Left lung (tissue), 10 donors: ENCODE measurements around the gene UCP3. TPM values are rescaled to one million over a fixed set of nuclear protein-coding genes. Genes with fewer than 3 reads are reported as not detected.

Experiments
- ATAC-seq: fragments of 200-7000 bp; cut with Tn5 transposase; one replicate; pipeline ENCODE4 v1.9.1; 2020; ENCODE audit warnings: moderate library complexity
- DNase-seq, 4 donors: peaks; one replicate each; pipeline ENCODE4 v3.0.0-alpha.2; 2013 to 2020
- H3K27ac ChIP-seq, 2 donors: fragments of 200-600 bp; sonication (generic) in 1 of 2; one replicate each; pipeline versions ENCODE4 v1.5.0 to v1.8.0; 2020 to 2021
- H3K27me3 ChIP-seq, 2 donors: fragments of 200-600 bp; sonication (generic) in 1 of 2; one replicate each; pipeline versions ENCODE4 v1.5.0 to v1.8.0; 2020 to 2021
- H3K36me3 ChIP-seq, 2 donors: fragments of 200-600 bp; sonication (generic) in 1 of 2; one replicate each; pipeline versions ENCODE4 v1.5.0 to v1.8.0; 2020 to 2021
- H3K4me1 ChIP-seq, 2 donors: fragments of 200-600 bp; one replicate each; pipeline ENCODE4 v1.8.0; 2021
- H3K4me3 ChIP-seq, 2 donors: fragments of 200-600 bp; sonication (generic) in 1 of 2; one replicate each; pipeline versions ENCODE4 v1.5.0 to v1.8.0; 2020 to 2021; ENCODE audit warnings: mild to moderate bottlenecking in 1 of 2
- H3K9me3 ChIP-seq, 2 donors: fragments of 200-600 bp; sonication (generic) in 1 of 2; one replicate each; pipeline versions ENCODE4 v1.5.0 to v1.8.0; 2020 to 2021
- intact Hi-C, 2 donors: fragments of 100-400 bp; cut with DNase I; formaldehyde crosslinking; loops; one replicate each; pipeline versions ENCODE4 v1.11.2 to v1.14.2; 2022
- polyA plus RNA-seq, 6 donors: library from polyadenylated mRNA; unstranded; fragments of 120-200 nt; gene quantifications; one replicate each; pipeline ENCODE4 v1.2.1, GENCODE V29; 2013; ENCODE audit not compliant: insufficient read length in 6 of 6
- total RNA-seq, 2 donors: library from RNA; stranded (reverse); fragmentation: NEBNext Ultra II Directional; extraction: Animal tissue kit (Norgen Biotek cat#: 25700); gene quantifications; one replicate each; pipeline ENCODE4 v1.2.1, GENCODE V29; 2021
- TF ChIP-seq, protein P1 (sequence below), 2 donors: fragments of 200-600 bp; sonication (generic) in 1 of 2; IDR thresholded peaks; one replicate each; pipeline versions ENCODE4 v1.5.0 to v1.8.0; 2021; ENCODE audit warnings: antibody characterized with exemption in 2 of 2
- donor health status: DM: no; HTN: yes; CAD: no.
- donor health status: DM: no; HTN: no; CAD: no.

Gene UCP3
- total and polyA plus RNA-seq, 8 donors, result 1.0 to 5.2 (median 3.6) TPM

DNA sequence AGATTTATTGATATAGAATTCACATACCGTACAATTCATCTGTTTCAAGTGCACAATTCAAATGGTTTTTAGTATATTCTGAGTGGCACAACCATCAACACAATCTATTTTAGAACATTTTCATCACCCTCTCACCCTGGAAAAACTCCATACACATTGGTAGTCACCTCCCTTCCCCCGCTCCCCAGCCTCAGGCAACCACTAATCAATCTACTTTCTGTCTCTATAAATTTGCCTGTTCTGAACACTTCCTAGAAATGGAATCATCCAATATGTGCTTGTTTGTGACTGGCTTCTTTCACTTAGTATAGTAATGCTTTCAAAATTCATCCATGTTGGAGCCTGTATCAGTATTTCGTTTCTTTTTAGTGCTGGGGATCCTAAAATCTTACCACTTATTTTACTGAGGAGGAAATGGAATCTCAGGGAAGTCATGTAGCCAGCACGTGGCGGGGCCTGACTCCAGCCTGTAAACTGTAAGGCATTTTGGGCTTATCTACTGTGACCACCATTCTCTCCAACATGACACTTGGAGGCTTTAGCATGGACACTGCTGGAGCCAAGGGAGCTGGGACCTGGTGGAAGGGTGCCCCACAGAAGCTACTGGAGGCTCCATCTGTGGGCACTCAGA lies 905 bp upstream of the UCP3 start:
- ATAC-seq (no peak), DNase-seq (no peak)
- no peaks in the 10 kb centered on the region for H3K9me3 ChIP-seq
- no peaks in the 10 kb centered on the region for H3K27me3 ChIP-seq
- H3K4me1 ChIP-seq, result no peaks in the 10 kb centered on the region
- H3K27ac ChIP-seq, result no peak overlapping the region
- H3K4me3 ChIP-seq, result no peak overlapping the region
- TF ChIP-seq, protein P1, sequence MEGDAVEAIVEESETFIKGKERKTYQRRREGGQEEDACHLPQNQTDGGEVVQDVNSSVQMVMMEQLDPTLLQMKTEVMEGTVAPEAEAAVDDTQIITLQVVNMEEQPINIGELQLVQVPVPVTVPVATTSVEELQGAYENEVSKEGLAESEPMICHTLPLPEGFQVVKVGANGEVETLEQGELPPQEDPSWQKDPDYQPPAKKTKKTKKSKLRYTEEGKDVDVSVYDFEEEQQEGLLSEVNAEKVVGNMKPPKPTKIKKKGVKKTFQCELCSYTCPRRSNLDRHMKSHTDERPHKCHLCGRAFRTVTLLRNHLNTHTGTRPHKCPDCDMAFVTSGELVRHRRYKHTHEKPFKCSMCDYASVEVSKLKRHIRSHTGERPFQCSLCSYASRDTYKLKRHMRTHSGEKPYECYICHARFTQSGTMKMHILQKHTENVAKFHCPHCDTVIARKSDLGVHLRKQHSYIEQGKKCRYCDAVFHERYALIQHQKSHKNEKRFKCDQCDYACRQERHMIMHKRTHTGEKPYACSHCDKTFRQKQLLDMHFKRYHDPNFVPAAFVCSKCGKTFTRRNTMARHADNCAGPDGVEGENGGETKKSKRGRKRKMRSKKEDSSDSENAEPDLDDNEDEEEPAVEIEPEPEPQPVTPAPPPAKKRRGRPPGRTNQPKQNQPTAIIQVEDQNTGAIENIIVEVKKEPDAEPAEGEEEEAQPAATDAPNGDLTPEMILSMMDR (IDR thresholded peaks at IDR 0.05), result no peak
- intact Hi-C loops, result no loop called here
- peaks cover 0 to 14% of the 10 kb centered on the region in 2 donors for H3K36me3 ChIP-seq

DNA sequence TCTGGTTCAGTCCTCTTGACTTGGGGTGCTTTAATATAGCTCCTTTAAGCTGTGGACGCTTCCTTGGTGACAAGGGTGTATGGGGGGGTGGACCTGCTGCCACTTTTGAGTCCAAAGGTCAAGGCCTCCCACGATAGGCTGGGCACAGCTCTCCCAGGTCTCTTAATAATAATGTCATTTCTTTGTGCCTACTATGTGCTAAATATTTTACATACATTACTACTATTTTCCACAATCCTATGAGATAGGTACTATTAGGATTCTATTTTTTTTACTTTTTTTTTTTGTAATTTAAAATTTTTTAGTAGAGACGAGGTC lies 304 bp upstream of the UCP3 start:
- intact Hi-C loops, result no loop called here
- no peaks in the 10 kb centered on the region for H3K27me3 ChIP-seq
- H3K4me3 ChIP-seq, result no peak overlapping the region
- TF ChIP-seq, protein P1 (IDR thresholded peaks at IDR 0.05), result no peak
- ATAC-seq, result no peak
- H3K27ac ChIP-seq, result no peak overlapping the region
- no peaks in the 10 kb centered on the region for H3K9me3 ChIP-seq
- no peak for DNase-seq
- H3K36me3 ChIP-seq, result peaks cover 0 to 15% of the 10 kb centered on the region in 2 donors
- no peaks in the 10 kb centered on the region for H3K4me1 ChIP-seq

DNA sequence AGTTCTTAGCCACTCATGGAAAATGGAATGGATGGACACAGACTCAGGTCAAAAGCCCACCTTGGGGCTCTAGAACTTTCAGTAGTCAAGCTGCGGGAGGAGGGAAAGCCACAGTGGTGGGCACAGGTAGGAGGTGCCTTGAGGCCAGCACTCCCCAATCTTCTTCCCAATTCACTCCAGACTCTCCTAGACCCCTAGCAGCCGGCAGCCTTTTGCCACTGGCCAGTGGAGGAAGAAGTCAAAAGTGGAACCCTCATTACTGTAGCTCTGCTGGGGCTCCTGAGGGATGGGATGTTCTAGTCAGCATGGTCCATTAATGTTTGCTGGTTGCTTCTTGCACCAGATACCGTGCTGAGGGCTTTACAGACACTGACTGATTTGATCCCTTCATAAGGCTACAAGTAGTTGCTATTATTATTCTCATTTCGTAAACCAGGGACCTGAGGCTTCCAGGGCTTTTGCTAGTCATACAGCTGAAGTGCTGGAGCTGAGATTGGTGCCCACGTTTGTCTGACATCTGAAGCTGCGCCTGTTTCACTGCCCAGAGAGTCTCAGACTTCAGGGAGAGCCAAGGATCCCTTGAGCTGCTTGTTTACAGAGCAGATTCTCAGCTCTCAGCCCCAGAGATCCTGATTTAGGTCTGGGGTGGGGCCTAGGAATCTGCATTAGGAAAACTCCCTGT lies 1.1 kb downstream of the UCP3 start:
- TF ChIP-seq, protein P1 (IDR thresholded peaks at IDR 0.05), result no peak
- Histone ChIP-seq H3K4me3 (no peak overlapping the region), H3K27ac (no peak overlapping the region), H3K4me1 (no peaks in the 10 kb centered on the region), H3K9me3 (no peaks in the 10 kb centered on the region), H3K36me3 (peaks cover 0 to 23% of the 10 kb centered on the region in 2 donors), H3K27me3 (no peaks in the 10 kb centered on the region)
- ATAC-seq (no peak), DNase-seq (no peak)
- intact Hi-C loops, result no loop called here

DNA sequence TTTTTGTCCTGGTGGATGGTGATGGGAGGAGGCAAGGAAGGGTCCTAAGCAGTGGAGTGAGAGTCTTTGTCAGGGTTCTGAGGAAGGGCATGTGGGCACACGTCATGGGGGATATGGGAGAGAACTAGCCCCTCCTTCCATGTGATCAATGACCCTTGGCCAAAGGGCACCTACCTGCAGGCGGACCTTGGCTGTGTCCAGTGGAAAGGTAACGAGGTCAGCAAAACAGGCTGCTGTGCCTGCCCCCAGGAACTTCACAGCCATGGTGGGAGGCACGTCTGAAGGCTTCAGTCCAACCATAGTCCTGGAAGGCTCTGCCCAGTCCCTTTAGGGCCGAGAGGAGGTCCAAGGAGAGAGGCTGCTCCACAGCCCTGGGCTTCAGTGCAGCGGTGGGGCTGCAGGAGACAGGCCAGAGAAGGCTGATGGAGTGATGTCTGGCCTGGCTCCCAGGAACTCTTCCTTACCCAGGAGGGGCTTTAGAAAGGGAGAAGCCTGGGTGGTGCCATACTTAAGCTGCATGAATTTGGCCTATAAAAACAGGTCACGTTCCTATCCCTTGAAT lies 2.1 kb downstream of the UCP3 start:
- ATAC-seq (no peak), DNase-seq (no peak)
- H3K9me3 ChIP-seq, result no peaks in the 10 kb centered on the region
- H3K27ac ChIP-seq, result no peak overlapping the region
- H3K27me3 ChIP-seq, result no peaks in the 10 kb centered on the region
- peaks cover 0 to 25% of the 10 kb centered on the region in 2 donors for H3K36me3 ChIP-seq
- no peaks in the 10 kb centered on the region for H3K4me1 ChIP-seq
- TF ChIP-seq, protein P1 (IDR thresholded peaks at IDR 0.05), result no peak
- no peak overlapping the region for H3K4me3 ChIP-seq
- intact Hi-C loops, result no loop called here

DNA sequence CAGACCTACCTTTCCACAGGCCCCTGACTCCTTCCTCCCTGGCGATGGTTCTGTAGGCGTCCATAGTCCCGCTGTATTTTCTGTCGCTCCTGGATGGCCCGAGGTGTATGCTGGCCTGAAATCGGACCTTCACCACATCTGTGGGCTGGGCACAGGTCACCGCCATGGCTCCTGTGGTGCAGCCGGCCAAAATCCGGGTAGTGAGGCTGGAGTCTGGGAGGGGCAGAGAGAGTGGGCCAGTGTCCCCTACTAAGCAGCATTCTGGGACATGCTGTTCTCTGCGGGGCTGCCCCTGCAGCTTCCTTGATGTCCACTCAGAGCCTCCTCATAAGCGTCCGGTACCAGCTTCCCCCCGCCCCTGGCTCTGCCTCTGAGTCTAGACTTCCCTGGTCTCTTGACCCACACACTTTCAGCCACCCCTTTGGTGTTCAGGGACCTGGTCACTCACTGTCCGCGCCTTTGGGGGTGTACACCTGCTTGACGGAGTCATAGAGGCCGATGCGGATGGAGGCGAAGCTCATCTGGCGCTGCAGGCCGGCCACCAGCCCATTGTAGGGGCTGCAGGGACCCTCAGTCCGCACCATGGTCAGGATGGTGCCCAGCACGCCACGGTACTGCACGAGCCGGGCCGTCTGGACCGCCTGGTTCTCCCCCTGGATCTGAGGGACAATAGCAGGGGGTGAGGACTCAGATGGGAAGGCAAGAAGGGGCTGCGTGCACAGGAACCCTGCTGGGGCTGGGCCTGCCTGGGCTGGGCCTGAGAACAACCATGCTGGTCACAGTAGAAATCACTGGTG lies 3.0 kb downstream of the UCP3 start:
- peaks cover 0 to 30% of the 10 kb centered on the region in 2 donors for H3K36me3 ChIP-seq
- no peaks in the 10 kb centered on the region for H3K27me3 ChIP-seq
- H3K4me3 ChIP-seq, result no peak overlapping the region
- no peaks in the 10 kb centered on the region for H3K9me3 ChIP-seq
- no peaks in the 10 kb centered on the region for H3K4me1 ChIP-seq
- intact Hi-C loops, result no loop called here
- ATAC-seq (no peak), DNase-seq (no peak)
- H3K27ac ChIP-seq, result no peak overlapping the region
- TF ChIP-seq, protein P1 (IDR thresholded peaks at IDR 0.05), result no peak
